ENCODE measurements around the gene MT1F. TPM values are rescaled to one million over a fixed set of nuclear protein-coding genes. Genes with fewer than 3 reads are reported as not detected.
A peak's percentile ranks its signal among the peaks of the same experiment; 100 is the strongest.

The MT1F gene
- total RNA-seq, 6 experiments from 2014 or later: 10.1 to 934 (median 197) TPM

DNA sequence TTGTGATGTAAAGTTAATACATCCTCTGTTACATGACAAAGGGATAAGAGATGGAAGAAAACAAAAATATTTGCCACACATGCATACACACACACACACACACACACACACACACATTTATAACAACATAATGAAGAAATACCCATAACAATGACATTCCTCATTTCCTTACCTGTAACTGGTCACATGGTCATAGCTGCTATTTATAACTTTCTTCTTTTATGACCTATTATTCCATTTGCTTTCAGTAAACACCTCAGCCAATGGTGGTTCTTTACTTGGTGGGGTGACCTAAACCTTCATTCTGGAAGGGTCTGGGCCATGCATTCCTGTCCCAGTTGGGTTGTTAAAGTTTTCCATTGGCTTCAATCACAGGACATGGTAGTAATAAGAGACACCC is 44.1 kb upstream of the MT1F start:
- Histone ChIP-seq H3K27ac (no peak overlapping the region), H3K27me3 (no peaks in the 10 kb centered on the region), H3K4me3 (no peak overlapping the region), H3K36me3 (no peaks in the 10 kb centered on the region), H3K4me1 (peaks cover 0 to 27% (median 12%) of the 10 kb centered on the region in 4 donors), H3K9me3 (no peaks in the 10 kb centered on the region)
- no peak for ATAC-seq
- DNase-seq: no peak
- no peak for TF ChIP-seq POLR2A (IDR thresholded peaks at IDR 0.05)
- TF ChIP-seq, protein P1, sequence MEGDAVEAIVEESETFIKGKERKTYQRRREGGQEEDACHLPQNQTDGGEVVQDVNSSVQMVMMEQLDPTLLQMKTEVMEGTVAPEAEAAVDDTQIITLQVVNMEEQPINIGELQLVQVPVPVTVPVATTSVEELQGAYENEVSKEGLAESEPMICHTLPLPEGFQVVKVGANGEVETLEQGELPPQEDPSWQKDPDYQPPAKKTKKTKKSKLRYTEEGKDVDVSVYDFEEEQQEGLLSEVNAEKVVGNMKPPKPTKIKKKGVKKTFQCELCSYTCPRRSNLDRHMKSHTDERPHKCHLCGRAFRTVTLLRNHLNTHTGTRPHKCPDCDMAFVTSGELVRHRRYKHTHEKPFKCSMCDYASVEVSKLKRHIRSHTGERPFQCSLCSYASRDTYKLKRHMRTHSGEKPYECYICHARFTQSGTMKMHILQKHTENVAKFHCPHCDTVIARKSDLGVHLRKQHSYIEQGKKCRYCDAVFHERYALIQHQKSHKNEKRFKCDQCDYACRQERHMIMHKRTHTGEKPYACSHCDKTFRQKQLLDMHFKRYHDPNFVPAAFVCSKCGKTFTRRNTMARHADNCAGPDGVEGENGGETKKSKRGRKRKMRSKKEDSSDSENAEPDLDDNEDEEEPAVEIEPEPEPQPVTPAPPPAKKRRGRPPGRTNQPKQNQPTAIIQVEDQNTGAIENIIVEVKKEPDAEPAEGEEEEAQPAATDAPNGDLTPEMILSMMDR (IDR thresholded peaks at IDR 0.05): no peak
- intact Hi-C loops (cut with DNase I): no loop called here

DNA sequence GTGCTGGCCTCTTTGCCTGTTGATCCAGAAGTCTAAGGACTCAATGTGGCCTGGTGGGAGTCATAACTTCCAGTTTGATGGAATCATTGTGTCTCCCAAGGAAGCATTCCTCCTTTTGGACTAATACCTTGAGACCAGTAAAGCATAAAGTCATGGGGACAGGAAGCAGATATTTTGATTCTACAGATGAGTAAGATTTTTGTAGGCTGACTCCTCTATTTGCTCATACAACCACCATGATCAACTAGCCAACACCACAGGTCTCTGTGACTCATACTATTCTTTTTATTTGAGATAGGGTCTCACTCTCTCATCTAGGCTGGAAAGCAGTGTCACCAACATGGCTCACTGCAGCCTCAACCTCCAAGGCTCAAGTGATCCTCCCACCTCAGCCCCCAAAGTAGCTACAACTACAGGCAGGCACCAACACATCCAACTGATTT is 43.2 kb upstream of the MT1F start:
- no peak for DNase-seq
- Histone ChIP-seq H3K4me1 (peaks cover 0 to 29% (median 12%) of the 10 kb centered on the region in 4 donors), H3K27me3 (no peaks in the 10 kb centered on the region), H3K4me3 (no peak overlapping the region), H3K27ac (no peak overlapping the region), H3K36me3 (no peaks in the 10 kb centered on the region), H3K9me3 (no peaks in the 10 kb centered on the region)
- intact Hi-C loops (cut with DNase I): no loop called here
- no peak for ATAC-seq
- TF ChIP-seq, protein P1 (IDR thresholded peaks at IDR 0.05): no peak
- no peak for TF ChIP-seq POLR2A (IDR thresholded peaks at IDR 0.05)

DNA sequence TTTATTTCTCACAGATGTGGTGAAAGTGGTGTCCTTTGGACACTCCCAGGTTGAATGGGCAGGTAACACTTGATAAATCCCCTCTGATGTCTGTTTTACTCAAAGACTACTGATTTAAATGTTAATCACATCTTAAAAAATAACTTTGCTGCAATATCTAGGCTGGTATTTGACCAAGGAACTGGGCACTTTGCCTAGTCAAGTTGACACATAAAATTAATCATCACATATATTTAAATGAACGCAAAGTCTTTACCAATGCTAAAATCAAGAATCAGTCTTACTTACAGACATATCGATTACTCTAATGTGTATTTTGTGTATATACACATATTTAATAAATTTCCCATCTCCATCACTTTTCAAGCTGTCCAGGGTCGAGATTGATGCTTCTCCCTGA is 42.4 kb upstream of the MT1F start:
- TF ChIP-seq, protein P1 (IDR thresholded peaks at IDR 0.05): no peak
- no peak for TF ChIP-seq POLR2A (IDR thresholded peaks at IDR 0.05)

DNA sequence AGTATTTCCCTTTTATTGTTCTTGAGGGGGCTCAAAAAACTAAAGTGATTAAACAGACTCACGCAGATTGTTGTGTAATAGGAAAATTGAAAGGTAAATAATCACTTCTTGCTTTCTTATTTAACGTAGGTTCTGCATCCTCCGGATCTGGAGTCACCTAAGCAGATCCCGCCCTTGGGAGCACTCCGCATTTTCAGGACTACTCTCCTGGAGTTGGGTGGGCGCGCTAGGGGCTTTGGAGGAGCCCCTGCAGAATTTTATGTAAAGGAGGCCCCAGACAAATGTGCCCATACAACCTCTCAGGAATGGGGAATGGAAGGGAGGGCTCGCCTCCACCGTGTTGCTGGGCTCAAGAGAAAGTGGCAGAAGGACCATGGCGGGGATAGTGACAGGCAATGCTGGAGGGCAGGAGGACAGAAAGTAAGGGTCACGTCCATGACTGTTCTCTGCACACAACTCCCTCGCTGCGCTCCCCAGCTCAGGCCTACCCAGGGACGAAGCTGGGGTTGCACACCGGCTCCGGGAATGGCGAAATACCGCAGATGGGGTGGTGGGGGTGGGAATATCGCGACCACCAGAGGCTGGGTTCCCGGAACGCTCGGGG is 41.0 kb upstream of the MT1F start:
- no peaks in the 10 kb centered on the region for H3K9me3 ChIP-seq
- intact Hi-C loops (cut with DNase I): no loop called here
- H3K27ac ChIP-seq: peak overlapping the region; percentile 62 to 88 (median 74)
- WGBS (ENCODE audit: insufficient coverage, low coverage, low lambda C conversion rate, missing lambda C conversion rate): 70% methylated on average over 8 of the region's 23 CpGs
- no peak for TF ChIP-seq POLR2A (IDR thresholded peaks at IDR 0.05)
- TF ChIP-seq, protein P1 (IDR thresholded peaks at IDR 0.05): no peak
- peak overlapping the region; percentile 36 to 61 (median 51) for H3K4me3 ChIP-seq
- no peaks in the 10 kb centered on the region for H3K36me3 ChIP-seq
- H3K27me3 ChIP-seq: no peaks in the 10 kb centered on the region
- no peak for DNase-seq
- H3K4me1 ChIP-seq: peaks cover 0 to 28% (median 13%) of the 10 kb centered on the region in 4 donors
- peak; percentile 16 to 56 (median 48) for ATAC-seq

More for the DNA sequence above, 42.4 kb upstream of the MT1F start:
- Histone ChIP-seq H3K4me1 (peaks cover 0 to 29% (median 12%) of the 10 kb centered on the region in 4 donors), H3K27me3 (no peaks in the 10 kb centered on the region), H3K9me3 (no peaks in the 10 kb centered on the region), H3K36me3 (no peaks in the 10 kb centered on the region), H3K4me3 (no peak overlapping the region), H3K27ac (no peak overlapping the region)
- ATAC-seq (no peak), DNase-seq (no peak)
- 64% methylated on average over 3 of the region's 3 CpGs for WGBS (ENCODE audit: insufficient coverage, low coverage, low lambda C conversion rate, missing lambda C conversion rate)
- intact Hi-C loops (cut with DNase I): no loop called here

Data from right lobe of liver (tissue), 6 donors.